Neural cell (in vitro differentiated cells): ENCODE results near the gene CDK3. TPM values are rescaled to one million over a fixed set of nuclear protein-coding genes. Genes with fewer than 3 reads are reported as not detected.

Source experiments
- H2AFZ ChIP-seq: fragments of 200-600, 300-800 bp; sonication (generic), shearing (Covaris generic); 2 replicates; pipeline ENCODE4 v1.6.0; 2014; ENCODE audit warnings: low read depth, mild to moderate bottlenecking, antibody characterized with exemption, low read length, moderate library complexity
- H3F3A ChIP-seq: fragments of 200-600 bp; shearing (Covaris generic); 2 replicates; pipeline ENCODE4 v1.6.1; 2016; ENCODE audit warnings: mild to moderate bottlenecking, moderate library complexity, mixed read lengths, antibody characterized with exemption, low read length; ENCODE audit not compliant: insufficient read depth, poor library complexity, severe bottlenecking
- H3K27ac ChIP-seq: fragments of 200-600, 300-800 bp; sonication (generic), shearing (Covaris generic); 2 replicates; pipeline ENCODE4 v1.5.1; 2014; ENCODE audit warnings: mild to moderate bottlenecking, low read length, moderate library complexity
- H3K27me3 ChIP-seq: fragments of 300-800, 200-600 bp; sonication (generic), shearing (Covaris generic); 2 replicates; pipeline ENCODE4 v1.6.0; 2014; ENCODE audit warnings: mild to moderate bottlenecking, low read depth, low read length, moderate library complexity; ENCODE audit not compliant: insufficient read depth
- H3K36me3 ChIP-seq: fragments of 300-800, 200-600 bp; sonication (generic), shearing (Covaris generic); 2 replicates; pipeline ENCODE4 v1.5.1; 2014; ENCODE audit warnings: mild to moderate bottlenecking, antibody characterized with exemption, low read length, moderate library complexity; ENCODE audit not compliant: insufficient read depth
- H3K4me2 ChIP-seq: fragments of 300-800, 200-600 bp; sonication (generic), shearing (Covaris generic); 2 replicates; pipeline ENCODE4 v1.6.0; 2014; ENCODE audit warnings: mild to moderate bottlenecking, low read length
- H3K4me3 ChIP-seq: fragments of 300-800, 200-600 bp; sonication (generic), shearing (Covaris generic); 2 replicates; pipeline ENCODE4 v1.5.1; 2014; ENCODE audit warnings: mild to moderate bottlenecking, low read length, moderate library complexity
- H3K79me2 ChIP-seq: fragments of 200-600 bp; shearing (Covaris generic); replicated peaks from 2 replicates; pipeline ENCODE4 v1.6.0; 2014; ENCODE audit warnings: mild to moderate bottlenecking, low read length, moderate library complexity; ENCODE audit not compliant: insufficient read depth
- H3K9ac ChIP-seq: fragments of 300-800, 200-600 bp; sonication (generic), shearing (Covaris generic); 2 replicates; pipeline ENCODE4 v1.6.1; 2016; ENCODE audit warnings: mild to moderate bottlenecking, low read length, mixed read lengths
- H3K9me2 ChIP-seq: fragments of 200-600 bp; shearing (Covaris generic); 2 replicates; pipeline ENCODE4 v1.6.1; 2016; ENCODE audit warnings: mild to moderate bottlenecking, low read length, mixed read lengths; ENCODE audit not compliant: insufficient read depth
- H3K9me3 ChIP-seq: fragments of 200-600, 300-800 bp; sonication (generic), shearing (Covaris generic); 2 replicates; pipeline ENCODE4 v1.6.1; 2016; ENCODE audit warnings: mild to moderate bottlenecking, mixed run types, low read length, moderate library complexity, mixed read lengths
- H4K20me1 ChIP-seq: fragments of 200-600 bp; shearing (Covaris generic); 2 replicates; pipeline ENCODE4 v1.6.1; 2016; ENCODE audit warnings: mild to moderate bottlenecking, mixed run types; ENCODE audit not compliant: insufficient read depth
- EP300 ChIP-seq: fragments of 450-650 bp; conservative IDR thresholded peaks from 2 replicates; pipeline ENCODE4 v1.6.1; 2014; ENCODE audit warnings: antibody characterized with exemption, mild to moderate bottlenecking, moderate library complexity; ENCODE audit not compliant: poor library complexity, severe bottlenecking
- EZH2 ChIP-seq: fragments of 200-600, 300-800 bp; shearing (Covaris generic), sonication (generic); IDR thresholded peaks from 2 replicates; pipeline ENCODE4 v1.6.1; 2014; ENCODE audit warnings: antibody characterized with exemption, low read length, borderline replicate concordance, mild to moderate bottlenecking; ENCODE audit not compliant: insufficient read depth, poor library complexity, severe bottlenecking
- MXI1 ChIP-seq: fragments of 450-650 bp; conservative IDR thresholded peaks from 2 replicates; pipeline ENCODE4 v1.6.1; 2014; ENCODE audit warnings: antibody characterized with exemption, mild to moderate bottlenecking; ENCODE audit not compliant: poor library complexity, severe bottlenecking
- POLR2AphosphoS5 ChIP-seq: IDR thresholded peaks from 2 replicates; pipeline ENCODE4 v1.6.1; 2012
- RAD21 ChIP-seq: fragments of 450-650 bp; conservative IDR thresholded peaks from 2 replicates; pipeline ENCODE4 v1.6.1; 2014; ENCODE audit warnings: antibody characterized with exemption, mild to moderate bottlenecking, moderate library complexity
- SMC3 ChIP-seq: fragments of 450-650 bp; conservative IDR thresholded peaks from 2 replicates; pipeline ENCODE4 v1.6.1; 2014; ENCODE audit warnings: antibody characterized with exemption, mild to moderate bottlenecking, moderate library complexity; ENCODE audit not compliant: poor library complexity
- TAF1 ChIP-seq: IDR thresholded peaks from 2 replicates; pipeline ENCODE4 v1.6.1; 2012; ENCODE audit warnings: low read depth
- polyA plus RNA-seq: library from polyadenylated mRNA; depleted of rRNA; stranded (reverse); fragments of >200 nt; gene quantifications from 2 replicates; pipeline ENCODE4 v1.2.3, GENCODE V29; 2014
- TF ChIP-seq, protein P1 (sequence below): IDR thresholded peaks from 2 replicates; pipeline ENCODE4 v1.6.1; 2012; ENCODE audit warnings: borderline replicate concordance
- TF ChIP-seq, protein P2 (sequence below): fragments of 450-650 bp; IDR thresholded peaks from 2 replicates; pipeline ENCODE4 v1.5.1; 2014; ENCODE audit warnings: antibody characterized with exemption, mild to moderate bottlenecking, moderate library complexity; ENCODE audit not compliant: poor library complexity, severe bottlenecking

The CDK3 gene
- polyA plus RNA-seq, 1 donor from 2014 or later = 29.2 TPM

DNA sequence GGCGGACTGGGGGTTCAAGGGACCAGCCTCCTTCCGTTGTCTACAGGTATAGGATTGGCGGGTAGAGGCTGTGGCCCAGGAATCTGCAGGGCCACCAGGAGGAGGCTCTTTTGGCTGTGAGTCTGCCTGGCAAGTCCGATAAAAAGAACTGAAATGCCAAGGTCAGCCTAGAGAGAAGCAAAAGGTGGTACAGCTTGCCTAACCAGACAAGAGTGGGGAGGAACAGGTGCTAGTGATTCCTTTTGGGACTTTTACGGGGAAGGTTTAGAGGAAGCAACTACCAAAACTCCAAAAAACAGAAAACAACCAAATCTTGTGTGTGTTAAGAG is 32.1 kb downstream of the CDK3 start:
- H2AFZ ChIP-seq = no peak overlapping the region
- no peaks in the 10 kb centered on the region for H4K20me1 ChIP-seq
- no peaks in the 10 kb centered on the region for H3K36me3 ChIP-seq
- no peaks in the 10 kb centered on the region for H3K79me2 ChIP-seq
- H3K4me3 ChIP-seq = no peak overlapping the region
- TF ChIP-seq EZH2 (no peak), EP300 (no peak), RAD21 (no peak), SMC3 (no peak)
- TF ChIP-seq, protein P1, sequence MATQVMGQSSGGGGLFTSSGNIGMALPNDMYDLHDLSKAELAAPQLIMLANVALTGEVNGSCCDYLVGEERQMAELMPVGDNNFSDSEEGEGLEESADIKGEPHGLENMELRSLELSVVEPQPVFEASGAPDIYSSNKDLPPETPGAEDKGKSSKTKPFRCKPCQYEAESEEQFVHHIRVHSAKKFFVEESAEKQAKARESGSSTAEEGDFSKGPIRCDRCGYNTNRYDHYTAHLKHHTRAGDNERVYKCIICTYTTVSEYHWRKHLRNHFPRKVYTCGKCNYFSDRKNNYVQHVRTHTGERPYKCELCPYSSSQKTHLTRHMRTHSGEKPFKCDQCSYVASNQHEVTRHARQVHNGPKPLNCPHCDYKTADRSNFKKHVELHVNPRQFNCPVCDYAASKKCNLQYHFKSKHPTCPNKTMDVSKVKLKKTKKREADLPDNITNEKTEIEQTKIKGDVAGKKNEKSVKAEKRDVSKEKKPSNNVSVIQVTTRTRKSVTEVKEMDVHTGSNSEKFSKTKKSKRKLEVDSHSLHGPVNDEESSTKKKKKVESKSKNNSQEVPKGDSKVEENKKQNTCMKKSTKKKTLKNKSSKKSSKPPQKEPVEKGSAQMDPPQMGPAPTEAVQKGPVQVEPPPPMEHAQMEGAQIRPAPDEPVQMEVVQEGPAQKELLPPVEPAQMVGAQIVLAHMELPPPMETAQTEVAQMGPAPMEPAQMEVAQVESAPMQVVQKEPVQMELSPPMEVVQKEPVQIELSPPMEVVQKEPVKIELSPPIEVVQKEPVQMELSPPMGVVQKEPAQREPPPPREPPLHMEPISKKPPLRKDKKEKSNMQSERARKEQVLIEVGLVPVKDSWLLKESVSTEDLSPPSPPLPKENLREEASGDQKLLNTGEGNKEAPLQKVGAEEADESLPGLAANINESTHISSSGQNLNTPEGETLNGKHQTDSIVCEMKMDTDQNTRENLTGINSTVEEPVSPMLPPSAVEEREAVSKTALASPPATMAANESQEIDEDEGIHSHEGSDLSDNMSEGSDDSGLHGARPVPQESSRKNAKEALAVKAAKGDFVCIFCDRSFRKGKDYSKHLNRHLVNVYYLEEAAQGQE = no peak
- H3K27ac ChIP-seq = no peak overlapping the region
- no peaks in the 10 kb centered on the region for H3K27me3 ChIP-seq
- no peaks in the 10 kb centered on the region for H3K9me3 ChIP-seq
- no peak overlapping the region for H3K4me2 ChIP-seq
- H3K9ac ChIP-seq = no peak overlapping the region
- no peaks in the 10 kb centered on the region for H3F3A ChIP-seq
- H3K9me2 ChIP-seq = no peaks in the 10 kb centered on the region

DNA sequence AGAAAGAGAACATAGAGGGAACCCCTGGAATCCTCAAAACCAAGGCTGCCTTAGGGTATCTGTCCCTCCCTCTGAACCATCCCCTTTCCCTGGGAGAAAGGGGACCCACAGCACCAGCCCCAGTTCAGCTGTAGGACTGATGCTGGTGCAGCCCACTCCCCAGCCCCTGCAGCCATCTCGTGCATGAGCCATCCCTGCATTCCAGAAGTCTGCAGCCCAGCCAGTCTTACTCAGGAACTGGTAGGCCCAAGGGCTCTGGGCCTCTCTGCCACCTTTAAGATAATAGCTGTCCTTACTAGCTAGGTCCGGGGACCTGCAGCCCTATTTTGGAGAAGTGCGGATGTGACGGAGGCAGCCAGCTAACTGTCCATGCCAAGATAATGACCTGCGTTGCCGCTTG is 32.5 kb downstream of the CDK3 start:
- no peaks in the 10 kb centered on the region for H3K9me3 ChIP-seq
- H3K36me3 ChIP-seq = no peaks in the 10 kb centered on the region
- H2AFZ ChIP-seq = no peak overlapping the region
- no peaks in the 10 kb centered on the region for H3K27me3 ChIP-seq
- H3K4me3 ChIP-seq = no peak overlapping the region
- no peak overlapping the region for H3K27ac ChIP-seq
- H4K20me1 ChIP-seq = no peaks in the 10 kb centered on the region
- no peaks in the 10 kb centered on the region for H3K9me2 ChIP-seq
- no peak for TF ChIP-seq TAF1
- TF ChIP-seq POLR2AphosphoS5 = no peak
- TF ChIP-seq EZH2 = no peak
- TF ChIP-seq SMC3 = no peak
- TF ChIP-seq MXI1 = no peak
- no peak for TF ChIP-seq EP300
- TF ChIP-seq, protein P2, sequence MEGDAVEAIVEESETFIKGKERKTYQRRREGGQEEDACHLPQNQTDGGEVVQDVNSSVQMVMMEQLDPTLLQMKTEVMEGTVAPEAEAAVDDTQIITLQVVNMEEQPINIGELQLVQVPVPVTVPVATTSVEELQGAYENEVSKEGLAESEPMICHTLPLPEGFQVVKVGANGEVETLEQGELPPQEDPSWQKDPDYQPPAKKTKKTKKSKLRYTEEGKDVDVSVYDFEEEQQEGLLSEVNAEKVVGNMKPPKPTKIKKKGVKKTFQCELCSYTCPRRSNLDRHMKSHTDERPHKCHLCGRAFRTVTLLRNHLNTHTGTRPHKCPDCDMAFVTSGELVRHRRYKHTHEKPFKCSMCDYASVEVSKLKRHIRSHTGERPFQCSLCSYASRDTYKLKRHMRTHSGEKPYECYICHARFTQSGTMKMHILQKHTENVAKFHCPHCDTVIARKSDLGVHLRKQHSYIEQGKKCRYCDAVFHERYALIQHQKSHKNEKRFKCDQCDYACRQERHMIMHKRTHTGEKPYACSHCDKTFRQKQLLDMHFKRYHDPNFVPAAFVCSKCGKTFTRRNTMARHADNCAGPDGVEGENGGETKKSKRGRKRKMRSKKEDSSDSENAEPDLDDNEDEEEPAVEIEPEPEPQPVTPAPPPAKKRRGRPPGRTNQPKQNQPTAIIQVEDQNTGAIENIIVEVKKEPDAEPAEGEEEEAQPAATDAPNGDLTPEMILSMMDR = no peak
- no peak for TF ChIP-seq RAD21
- TF ChIP-seq, protein P1 = no peak
- no peaks in the 10 kb centered on the region for H3F3A ChIP-seq
- H3K79me2 ChIP-seq = no peaks in the 10 kb centered on the region
- no peak overlapping the region for H3K9ac ChIP-seq
- no peak overlapping the region for H3K4me2 ChIP-seq
